Urinary bladder (tissue), 4 donors: ENCODE results near the gene AGAP5. TPM values are rescaled to one million over a fixed set of nuclear protein-coding genes. Genes with fewer than 3 reads are reported as not detected.

ENCODE experiments used
- DNase-seq: peaks from one replicate; pipeline ENCODE4 v3.0.0-alpha.2; 2015; ENCODE audit errors: extremely low spot score
- H3K27ac ChIP-seq: one replicate; pipeline ENCODE4 v1.5.1; 2013; ENCODE audit warnings: low read depth, mild to moderate bottlenecking, moderate library complexity
- H3K36me3 ChIP-seq: one replicate; pipeline ENCODE4 v1.6.1; 2013; ENCODE audit warnings: mild to moderate bottlenecking, moderate library complexity; ENCODE audit not compliant: insufficient read depth
- H3K4me1 ChIP-seq: one replicate; pipeline ENCODE4 v1.6.1; 2013; ENCODE audit warnings: mild to moderate bottlenecking, moderate library complexity; ENCODE audit not compliant: insufficient read depth
- H3K4me3 ChIP-seq: one replicate; pipeline ENCODE4 v1.5.1; 2013; ENCODE audit warnings: low read depth, low read length
- WGBS: extraction: QIAGEN DNeasy Blood & Tissue Kit; methylation state at CpG from one replicate; pipeline ENCODE4 v1.1.7; 2013; 5-methylcytosine and 5-hydroxymethylcytosine counted together
- polyA plus RNA-seq: library from polyadenylated mRNA; stranded (reverse); fragments of 200-250 nt; gene quantifications from one replicate; pipeline ENCODE4 v1.2.3, GENCODE V29; 2013
- small RNA-seq: library from RNA; depleted of rRNA; stranded (forward); fragments of <200 nt; gene quantifications from one replicate; pipeline ENCODE3, GENCODE V24; 2014
- total RNA-seq: library from RNA; depleted of rRNA; stranded (reverse); fragments of >200 nt; gene quantifications from one replicate; pipeline ENCODE4 v1.2.3, GENCODE V29; 2014
- donor health status: healthy with polysubstance abuse.
- donor health status: healthy.

Gene AGAP5
- total and polyA plus RNA-seq, 2 donors: 2.6 to 8.0 TPM

DNA sequence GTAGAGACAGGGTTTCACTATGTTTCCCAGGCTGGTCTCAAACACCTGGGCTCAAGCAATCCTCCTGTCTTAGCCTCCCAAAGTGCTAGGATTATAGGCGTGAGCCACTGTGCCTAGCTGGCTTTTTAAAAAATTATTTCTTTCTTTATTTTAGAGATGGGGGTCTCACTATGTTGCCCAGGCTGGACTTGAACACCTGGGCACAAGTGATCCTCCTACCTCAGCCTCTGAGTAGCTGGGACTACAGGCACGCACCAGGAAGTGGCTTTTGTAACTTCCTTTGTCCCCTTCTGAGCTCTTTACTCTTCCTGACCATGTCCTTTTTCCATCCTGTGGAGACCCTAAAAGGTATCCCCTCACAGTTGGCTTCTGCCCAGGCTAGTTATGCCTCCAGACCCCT lies 54.5 kb downstream of the AGAP5 start:
- Histone ChIP-seq H3K36me3 (no peaks in the 10 kb centered on the region), H3K4me1 (no peaks in the 10 kb centered on the region), H3K27ac (no peak overlapping the region), H3K4me3 (no peak overlapping the region)
- 90% methylated on average over 2 of the region's 2 CpGs for WGBS
- no peak for DNase-seq

DNA sequence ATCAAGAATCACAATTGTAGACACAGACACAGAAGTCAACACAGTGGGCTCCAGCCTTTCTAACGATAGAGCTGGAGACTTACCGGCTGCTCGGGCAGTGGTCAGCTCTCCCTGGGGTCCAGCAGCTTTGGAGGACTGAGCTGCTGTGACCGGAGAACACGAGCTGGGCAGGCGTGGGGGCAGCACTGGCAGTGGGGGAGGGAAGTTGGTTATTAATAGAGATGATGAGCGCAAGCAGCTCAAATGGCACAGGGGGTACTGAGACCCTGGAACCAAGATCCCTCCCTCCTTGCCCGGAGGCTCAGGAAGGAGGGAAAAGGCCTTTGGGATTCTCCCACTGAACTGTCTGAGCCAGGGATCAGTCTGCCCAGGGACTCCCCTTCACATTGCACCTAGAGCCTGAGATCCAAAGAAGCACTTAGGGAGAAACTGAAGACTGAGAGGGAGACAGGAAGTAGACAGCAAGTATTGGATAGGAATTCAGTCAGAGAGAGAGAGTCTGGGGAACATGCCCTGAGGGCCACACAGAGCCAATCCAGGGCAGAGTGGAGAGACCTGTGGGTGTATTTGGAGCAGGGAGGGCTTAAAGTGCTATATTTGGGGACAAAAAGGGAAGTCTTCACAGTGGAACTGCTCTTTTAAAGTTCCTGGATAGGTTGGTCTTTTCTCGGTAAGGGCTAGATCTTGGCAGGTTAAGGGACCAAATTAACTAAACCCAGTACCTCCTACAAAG lies 56.4 kb downstream of the AGAP5 start, which contains the start of gene MYOZ1:
Gene MYOZ1, minus strand, starts transcription at position 147 of the 733 bp plus-strand sequence. CDS start 1,457 bp downstream, outside the sequence.
- DNase-seq: no peak
- H3K27ac ChIP-seq: no peak within 1 kb of the TSS
- WGBS: 69% methylated on average over 9 of the region's 9 CpGs
- H3K36me3 ChIP-seq: no peaks in the 10 kb centered on the region
- H3K4me1 ChIP-seq: no peaks in the 10 kb centered on the region
- H3K4me3 ChIP-seq: no peak within 1 kb of the TSS

DNA sequence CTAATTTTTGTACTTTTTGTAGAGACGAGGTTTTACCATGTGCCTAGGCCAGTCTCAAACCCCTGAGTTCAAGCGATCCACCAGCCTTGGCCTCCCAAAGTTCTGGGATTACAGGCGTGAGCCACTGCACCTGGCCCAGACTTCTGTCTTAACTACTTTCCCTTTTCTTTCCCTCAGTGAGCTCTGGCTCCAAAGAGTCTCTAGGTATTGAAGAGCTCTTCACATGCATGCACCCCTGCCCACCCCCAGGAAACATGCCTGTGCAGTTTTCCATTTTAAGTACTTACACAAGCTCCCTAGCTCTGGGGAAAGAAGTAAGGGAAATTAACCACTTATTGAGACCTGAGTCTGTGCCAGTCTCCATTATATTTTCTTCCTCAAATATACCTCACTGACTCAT lies 58.6 kb downstream of the AGAP5 start:
- WGBS: 88% methylated on average over 3 of the region's 3 CpGs
- no peaks in the 10 kb centered on the region for H3K4me1 ChIP-seq
- H3K27ac ChIP-seq: no peak overlapping the region
- no peaks in the 10 kb centered on the region for H3K36me3 ChIP-seq
- DNase-seq: no peak
- H3K4me3 ChIP-seq: no peak overlapping the region

DNA sequence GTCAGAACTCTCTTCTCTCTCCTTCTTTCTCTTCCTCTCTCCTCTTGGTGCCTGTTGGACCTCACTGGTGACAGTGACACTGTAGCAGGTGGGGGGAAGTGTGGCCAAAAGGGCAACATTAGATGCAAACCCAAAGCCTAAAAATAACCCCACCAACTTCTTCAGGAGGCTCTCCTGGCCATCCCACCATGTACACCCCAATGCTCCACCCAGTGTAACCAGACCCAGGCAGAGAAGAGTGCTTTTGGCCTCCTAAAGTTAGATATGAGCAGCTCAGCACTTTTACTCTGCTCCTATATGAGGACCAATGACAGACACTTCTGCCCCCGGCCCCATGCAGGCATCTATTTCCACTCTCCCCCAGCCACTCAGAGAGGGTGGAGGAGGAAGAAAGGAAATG lies 62.1 kb downstream of the AGAP5 start:
- Histone ChIP-seq H3K4me3 (no peak overlapping the region), H3K4me1 (no peaks in the 10 kb centered on the region), H3K36me3 (no peaks in the 10 kb centered on the region), H3K27ac (no peak overlapping the region)
- no peak for DNase-seq
- WGBS: 49% methylated on average over 1 of the region's 1 CpG

DNA sequence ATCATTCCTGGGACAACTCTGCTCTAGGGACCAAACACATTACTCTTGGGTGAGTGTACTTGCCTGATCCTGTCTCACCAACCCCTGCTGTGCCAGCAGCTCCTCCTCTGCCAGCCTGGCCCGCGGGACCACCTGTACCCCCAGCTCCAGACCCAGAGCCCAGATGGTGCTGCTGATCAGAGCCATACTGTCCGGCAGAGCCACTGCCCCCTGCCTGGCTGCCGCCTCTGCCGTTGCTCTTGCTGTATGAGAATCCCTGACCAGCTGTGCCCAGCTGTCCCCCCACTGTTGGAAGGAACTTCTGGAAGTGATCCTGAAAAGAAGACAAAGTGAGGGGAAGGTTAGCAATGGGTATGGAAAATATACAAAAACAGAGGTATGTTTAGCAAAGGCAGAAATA lies 63.5 kb downstream of the AGAP5 start:
- H3K36me3 ChIP-seq: no peaks in the 10 kb centered on the region
- WGBS: 58% methylated on average over 5 of the region's 5 CpGs
- H3K4me1 ChIP-seq: no peaks in the 10 kb centered on the region
- no peak overlapping the region for H3K27ac ChIP-seq
- H3K4me3 ChIP-seq: no peak overlapping the region
- no peak for DNase-seq

DNA sequence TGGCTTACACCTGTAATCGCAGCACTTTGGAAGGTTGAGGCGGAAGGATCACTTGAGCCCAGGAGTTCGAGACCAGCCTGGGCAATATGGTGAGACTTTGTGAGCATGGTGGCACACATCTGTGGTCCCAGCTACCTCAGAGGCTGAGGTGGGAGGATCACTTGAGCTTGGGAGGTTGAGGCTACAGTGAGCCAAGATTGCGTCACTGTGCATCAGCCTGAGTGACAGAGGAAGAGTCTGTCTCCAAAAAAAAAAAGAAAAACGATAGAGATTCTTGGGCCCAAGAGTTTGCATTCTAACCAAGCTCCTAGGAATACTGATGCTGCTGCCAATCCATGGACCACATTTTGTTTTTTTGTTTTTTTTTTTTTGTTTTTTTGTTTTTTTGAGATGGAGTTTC lies 68.7 kb downstream of the AGAP5 start:
- H3K4me3 ChIP-seq: no peak overlapping the region
- 95% methylated on average over 5 of the region's 5 CpGs for WGBS
- H3K27ac ChIP-seq: no peak overlapping the region
- no peaks in the 10 kb centered on the region for H3K4me1 ChIP-seq
- no peaks in the 10 kb centered on the region for H3K36me3 ChIP-seq
- DNase-seq: no peak

DNA sequence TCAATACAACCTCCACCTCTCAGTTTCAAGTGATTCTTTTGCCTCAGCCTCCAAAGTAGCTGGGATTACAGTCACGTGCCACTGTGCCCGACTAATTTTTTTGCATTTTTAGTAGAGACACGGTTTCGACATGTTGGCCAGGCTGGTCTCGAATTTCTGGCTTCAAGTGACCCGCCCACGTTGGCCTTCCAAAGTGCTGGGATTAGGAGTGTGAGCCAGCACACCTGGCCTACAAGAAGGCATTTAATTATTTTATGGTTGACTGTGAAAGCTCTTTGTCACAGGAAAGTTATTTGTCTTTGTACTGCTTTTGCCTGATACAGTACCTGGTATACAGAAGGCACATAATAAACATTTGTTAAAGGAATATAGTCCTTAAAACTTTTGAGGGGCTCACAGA lies 69.5 kb downstream of the AGAP5 start:
- Histone ChIP-seq H3K27ac (no peak overlapping the region), H3K4me1 (no peaks in the 10 kb centered on the region), H3K36me3 (no peaks in the 10 kb centered on the region), H3K4me3 (no peak overlapping the region)
- 64% methylated on average over 7 of the region's 7 CpGs for WGBS
- DNase-seq: no peak

DNA sequence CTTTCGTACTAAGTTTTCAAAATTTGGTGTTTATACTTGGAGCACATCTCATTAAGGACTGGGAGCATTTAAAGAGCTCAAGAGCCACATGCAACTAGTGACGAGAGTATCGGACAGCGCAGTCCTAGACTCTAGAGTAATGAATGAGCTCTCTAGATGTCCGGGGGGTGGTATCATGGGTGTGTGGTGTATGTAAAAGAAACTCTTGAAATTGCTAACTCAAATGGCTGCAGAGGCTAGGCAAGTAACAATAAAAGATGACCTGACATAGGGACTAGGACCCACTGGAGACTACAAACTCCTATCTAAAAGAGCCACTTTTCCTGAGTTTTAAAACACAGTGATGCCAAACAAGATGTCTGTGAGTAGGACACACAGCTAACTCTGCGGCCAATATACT lies 70.6 kb downstream of the AGAP5 start:
- H3K4me3 ChIP-seq: no peak overlapping the region
- 95% methylated on average over 6 of the region's 6 CpGs for WGBS

DNA sequence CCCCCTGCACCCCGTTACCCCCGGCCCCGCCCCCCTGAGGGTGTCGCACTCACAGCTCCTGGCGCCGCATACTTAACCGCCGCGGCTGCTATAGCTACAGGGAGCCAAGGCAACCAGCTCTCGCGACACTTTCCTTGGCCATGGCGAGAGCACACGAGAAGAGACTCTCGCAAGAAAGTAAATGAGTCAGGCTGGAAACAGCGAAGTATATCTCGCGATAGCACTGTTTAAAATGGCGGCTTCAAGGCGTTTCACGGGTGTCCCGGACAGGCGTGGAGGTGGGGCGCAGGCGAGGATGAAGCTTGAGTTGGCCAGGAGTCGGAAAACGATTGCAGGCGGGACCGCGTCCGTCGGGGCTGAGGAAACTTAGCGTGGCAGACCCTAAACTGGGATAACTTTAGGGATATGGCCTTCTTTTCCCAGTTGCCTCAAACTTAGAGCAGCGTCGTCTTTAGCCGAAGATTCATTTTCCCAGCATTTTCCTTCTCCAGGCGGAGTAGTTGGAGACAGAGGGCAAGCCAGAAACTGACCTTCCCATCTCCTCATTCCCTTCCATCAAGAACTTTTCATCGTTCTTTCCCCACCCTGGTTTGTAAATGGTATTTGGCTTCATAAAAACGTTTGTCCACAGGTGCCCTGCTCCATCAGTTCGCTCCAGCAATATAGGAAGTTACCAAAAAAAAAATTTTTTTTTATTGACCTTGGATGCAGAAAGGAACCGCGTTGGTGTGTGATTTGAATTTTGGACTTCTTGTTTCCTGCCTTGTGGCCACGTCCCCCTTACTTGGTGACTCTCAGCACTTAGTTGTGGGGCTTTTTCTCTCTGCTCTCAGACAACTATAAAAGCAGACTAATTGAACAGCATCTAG lies 71.8 kb downstream of the AGAP5 start:
- WGBS: 2% methylated on average over 42 of the region's 42 CpGs
- no peaks in the 10 kb centered on the region for H3K36me3 ChIP-seq
- peak overlapping the region; percentile 42 for H3K27ac ChIP-seq
- peak; percentile 96 for DNase-seq
- H3K4me3 ChIP-seq: peak overlapping the region; percentile 92
- H3K4me1 ChIP-seq: no peaks in the 10 kb centered on the region

More for the DNA sequence above, 70.6 kb downstream of the AGAP5 start:
- Histone ChIP-seq H3K36me3 (no peaks in the 10 kb centered on the region), H3K4me1 (no peaks in the 10 kb centered on the region), H3K27ac (no peak overlapping the region)
- no peak for DNase-seq

DNA sequence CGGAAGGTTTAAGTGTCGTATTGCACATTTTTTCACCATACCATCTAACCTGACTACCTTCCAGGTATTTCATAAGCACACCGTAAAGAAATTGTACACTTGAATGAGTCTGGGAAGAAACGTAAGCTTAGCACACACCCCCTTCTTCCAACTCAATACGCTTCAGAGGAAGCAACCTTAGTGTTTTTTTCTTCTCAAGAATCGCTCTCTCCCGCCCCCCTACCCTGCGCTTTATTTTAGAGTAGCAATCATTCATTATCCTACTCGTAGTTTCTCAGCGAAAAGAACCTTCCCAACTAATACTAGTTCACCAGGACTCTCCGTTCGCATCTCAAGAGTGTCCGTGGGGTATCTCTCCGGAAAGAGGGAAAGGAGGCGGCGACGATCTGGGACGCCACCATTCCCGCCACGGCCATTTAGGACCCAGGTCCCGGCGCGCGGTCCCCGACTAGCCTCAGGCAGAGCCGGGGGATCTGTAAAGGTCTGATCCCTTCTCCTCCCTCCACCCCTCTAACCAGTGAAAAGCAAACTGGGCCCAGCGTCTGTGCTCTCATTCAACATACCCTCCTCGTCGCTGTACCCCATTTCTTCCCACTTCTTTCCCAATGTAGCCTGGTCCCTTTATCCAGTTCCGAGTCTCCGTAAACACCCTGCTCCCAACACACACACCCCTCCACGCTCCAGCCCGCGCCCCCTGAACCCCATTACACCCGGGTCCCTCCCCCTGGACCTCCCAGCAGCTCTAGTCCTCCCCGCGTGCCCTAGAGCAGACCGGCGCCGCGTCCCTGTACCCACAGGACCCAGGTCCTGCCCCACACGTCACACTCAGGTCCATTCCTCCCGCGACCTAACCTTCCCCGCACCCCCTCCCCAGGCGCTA lies 72.7 kb downstream of the AGAP5 start:
- under 1% methylated on average over 46 of the region's 46 CpGs for WGBS

More for the DNA sequence above, 72.7 kb downstream of the AGAP5 start:
- Histone ChIP-seq H3K36me3 (no peaks in the 10 kb centered on the region), H3K4me3 (peak overlapping the region; percentile 92), H3K4me1 (no peaks in the 10 kb centered on the region), H3K27ac (peak overlapping the region; percentile 62)
- DNase-seq: peak; percentile 26

Small RNAs within 50 kb of the gene (small RNA-seq; reads per million reads assigned to genes)
- gene AC022400.4 (not detected), gene RNA5SP320 (not detected)

Other genes with a start within 250 kb of the AGAP5 start
- gene PPP3CB, start 202.1 kb downstream of the AGAP5 start, total RNA-seq: 93.4 TPM
- 58.0 TPM for gene PPP3CB, start 202.1 kb downstream of the AGAP5 start, polyA plus RNA-seq
- gene USP54, start 106.8 kb downstream of the AGAP5 start, total RNA-seq: 26.4 TPM
- gene USP54, start 106.8 kb downstream of the AGAP5 start, polyA plus RNA-seq: 23.8 TPM
- gene MYOZ1, start 56.6 kb downstream of the AGAP5 start, total RNA-seq: 11.5 TPM
- 0.68 TPM for gene MYOZ1, start 56.6 kb downstream of the AGAP5 start, polyA plus RNA-seq
- 0.79 TPM for gene SYNPO2L, start 42.1 kb downstream of the AGAP5 start, total RNA-seq
- gene SYNPO2L, start 42.1 kb downstream of the AGAP5 start, polyA plus RNA-seq: 0.06 TPM
- gene SEC24C, start 46.3 kb upstream of the AGAP5 start, total RNA-seq: 37.2 TPM
- 47.6 TPM for gene SEC24C, start 46.3 kb upstream of the AGAP5 start, polyA plus RNA-seq
- 17.0 TPM for gene CHCHD1, start 83.9 kb upstream of the AGAP5 start, total RNA-seq
- 46.9 TPM for gene CHCHD1, start 83.9 kb upstream of the AGAP5 start, polyA plus RNA-seq
- 38.8 TPM for gene ZSWIM8, start 87.5 kb upstream of the AGAP5 start, total RNA-seq
- gene ZSWIM8, start 87.5 kb upstream of the AGAP5 start, polyA plus RNA-seq: 110 TPM
- gene NDST2, start 113.5 kb upstream of the AGAP5 start, total RNA-seq: 14.2 TPM
- gene NDST2, start 113.5 kb upstream of the AGAP5 start, polyA plus RNA-seq: 19.3 TPM
- 40.3 TPM for gene CAMK2G, start 176.4 kb upstream of the AGAP5 start, total RNA-seq
- 115 TPM for gene CAMK2G, start 176.4 kb upstream of the AGAP5 start, polyA plus RNA-seq
- 9.5 TPM for gene PLAU, start 213.0 kb upstream of the AGAP5 start, total RNA-seq
- 10.0 TPM for gene PLAU, start 213.0 kb upstream of the AGAP5 start, polyA plus RNA-seq